ENCODE measurements around the gene JSRP1.

JSRP1 gene

GRCh38 chr19:2255982-2256685 lies at the start of gene JSRP1:
TSS of gene JSRP1 (minus strand) at chr19:2256417. CDS start at chr19:2255314, 1,103 bp downstream.
- DNase-seq: peak; percentile 79

- no peak for DNase-seq
These were observed 49.4 kb upstream of the JSRP1 start for GRCh38 chr19:2305452-2306280.

GRCh38 chr19:2303211-2303798 lies 47.1 kb upstream of the JSRP1 start:
- no peak for DNase-seq

- peak; percentile 69 for DNase-seq
These were observed 46.3 kb upstream of the JSRP1 start for GRCh38 chr19:2302319-2303210.

GRCh38 chr19:2300533-2300932 lies 44.3 kb upstream of the JSRP1 start:
- DNase-seq: no peak

GRCh38 chr19:2296141-2296540 lies 39.9 kb upstream of the JSRP1 start:
- no peak for DNase-seq

GRCh38 chr19:2294687-2295335 lies 38.6 kb upstream of the JSRP1 start:
- DNase-seq: no peak

- DNase-seq: peak; percentile 47
These were observed 35.1 kb upstream of the JSRP1 start for GRCh38 chr19:2291185-2291751.

- peak; percentile 46 for DNase-seq
These were observed 34.4 kb upstream of the JSRP1 start for GRCh38 chr19:2290441-2291184.

GRCh38 chr19:2289714-2290435 lies 33.7 kb upstream of the JSRP1 start:
- DNase-seq: peak; percentile 45

GRCh38 chr19:2288818-2289713 lies 32.8 kb upstream of the JSRP1 start:
- DNase-seq: peak; percentile 31

GRCh38 chr19:2288338-2288817 lies 32.2 kb upstream of the JSRP1 start:
- DNase-seq: no peak

- DNase-seq: no peak
These were observed 31.5 kb upstream of the JSRP1 start for GRCh38 chr19:2287585-2288337.

- DNase-seq: peak; percentile 33
These were observed 30.4 kb upstream of the JSRP1 start for GRCh38 chr19:2286402-2287140.

GRCh38 chr19:2283835-2284507 lies 27.8 kb upstream of the JSRP1 start:
- DNase-seq: no peak

GRCh38 chr19:2282862-2283237 lies 26.6 kb upstream of the JSRP1 start:
- DNase-seq: no peak

Data from right forelimb (tissue), 1 donor.